Ovary (tissue), 3 donors: Measurements from ENCODE around the gene ICE2.

Experiments used
- EP300 ChIP-seq: sonication (generic); formaldehyde crosslinking; IDR thresholded peaks from one replicate; pipeline ENCODE4 v1.6.1; 2017; ENCODE audit warnings: antibody characterized with exemption
- POLR2A ChIP-seq: fragments of 450-650 bp; IDR thresholded peaks from one replicate; pipeline ENCODE4 v1.6.1; 2017; ENCODE audit warnings: antibody characterized with exemption, mild to moderate bottlenecking, moderate library complexity
- TF ChIP-seq, protein P1 (sequence below), 3 donors: fragments of 450-650 bp in 2 of 3; fragments of 200-600 bp in 1 of 3; IDR thresholded peaks; one replicate each; pipeline versions ENCODE4 v1.5.1 to v1.8.0; 2016 to 2022; ENCODE audit warnings: antibody characterized with exemption in 3 of 3, mild to moderate bottlenecking in 1 of 3
- donor health status: DM: no; HTN: no; CAD: no.

DNA sequence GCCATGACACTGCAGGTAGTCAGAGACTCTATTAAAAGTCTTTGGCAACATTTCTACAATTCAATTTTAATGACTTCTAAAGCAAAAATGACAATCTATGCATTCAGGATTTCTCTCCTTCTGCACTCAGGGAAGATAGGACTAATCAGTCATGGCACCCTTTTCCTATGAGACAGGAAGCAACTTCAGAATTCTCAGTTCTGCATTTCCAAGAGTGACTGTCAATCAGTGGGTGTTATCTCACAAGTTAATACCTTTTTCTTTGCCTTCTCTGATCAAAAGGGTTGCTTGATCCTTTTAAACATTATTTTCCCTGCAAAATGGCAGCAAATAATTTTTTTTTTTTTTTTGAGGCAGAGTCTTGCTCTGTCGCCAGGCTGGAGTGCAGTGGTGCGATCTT, 7.8 kb upstream of the ICE2 start:
- TF ChIP-seq POLR2A = no peak
- TF ChIP-seq, protein P1, sequence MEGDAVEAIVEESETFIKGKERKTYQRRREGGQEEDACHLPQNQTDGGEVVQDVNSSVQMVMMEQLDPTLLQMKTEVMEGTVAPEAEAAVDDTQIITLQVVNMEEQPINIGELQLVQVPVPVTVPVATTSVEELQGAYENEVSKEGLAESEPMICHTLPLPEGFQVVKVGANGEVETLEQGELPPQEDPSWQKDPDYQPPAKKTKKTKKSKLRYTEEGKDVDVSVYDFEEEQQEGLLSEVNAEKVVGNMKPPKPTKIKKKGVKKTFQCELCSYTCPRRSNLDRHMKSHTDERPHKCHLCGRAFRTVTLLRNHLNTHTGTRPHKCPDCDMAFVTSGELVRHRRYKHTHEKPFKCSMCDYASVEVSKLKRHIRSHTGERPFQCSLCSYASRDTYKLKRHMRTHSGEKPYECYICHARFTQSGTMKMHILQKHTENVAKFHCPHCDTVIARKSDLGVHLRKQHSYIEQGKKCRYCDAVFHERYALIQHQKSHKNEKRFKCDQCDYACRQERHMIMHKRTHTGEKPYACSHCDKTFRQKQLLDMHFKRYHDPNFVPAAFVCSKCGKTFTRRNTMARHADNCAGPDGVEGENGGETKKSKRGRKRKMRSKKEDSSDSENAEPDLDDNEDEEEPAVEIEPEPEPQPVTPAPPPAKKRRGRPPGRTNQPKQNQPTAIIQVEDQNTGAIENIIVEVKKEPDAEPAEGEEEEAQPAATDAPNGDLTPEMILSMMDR (IDR thresholded peaks at IDR 0.05) = no peak
- no peak for TF ChIP-seq EP300
